Thyroid gland (tissue), 4 donors: Measurements from ENCODE around the gene UMODL1.
A peak's percentile ranks its signal among the peaks of the same experiment; 100 is the strongest.

ENCODE experiments used
- CTCF ChIP-seq, 6 experiments: fragments of 200-600 bp in 3 of 6; fragments of 450-650 bp in 3 of 6; sonication (generic) in 3 of 6; IDR thresholded peaks; one replicate each; pipeline ENCODE4 v1.5.1; 2016 to 2019; ENCODE audit warnings: antibody characterized with exemption in 6 of 6, mild to moderate bottlenecking in 2 of 6, inconsistent platforms in 1 of 6, moderate library complexity in 1 of 6
- POLR2A ChIP-seq, 2 donors: fragments of 450-650 bp; IDR thresholded peaks; one replicate each; pipeline ENCODE4 v1.6.1; 2017; ENCODE audit warnings: antibody characterized with exemption in 2 of 2, mild to moderate bottlenecking in 2 of 2, moderate library complexity in 1 of 2

- TF ChIP-seq CTCF (IDR thresholded peaks at IDR 0.05) (peak; percentile 75 to 92 (median 89)), POLR2A (IDR thresholded peaks at IDR 0.05) (no peak)
These were observed 74.6 kb downstream of the UMODL1 start for GRCh38 chr21:42145569-42146272.
